HL-60 (cell line): Measurements from ENCODE around the gene PRR33.

ENCODE experiments used
- DNase-seq, 2 experiments: peaks; one replicate each; pipeline ENCODE4 v3.0.0-alpha.2; 2010 to 2020; ENCODE audit warnings: low read depth in 1 of 2, low spot score in 1 of 2
- H3K27ac ChIP-seq: fragments of 250-450 bp; sonication (Bioruptor Pico); replicated peaks from 2 replicates; pipeline ENCODE4 v1.5.1; 2020; ENCODE audit warnings: mild to moderate bottlenecking, moderate library complexity
- H3K27me3 ChIP-seq: fragments of 250-450 bp; sonication (Bioruptor Pico); 2 replicates; pipeline ENCODE4 v1.5.1; 2021; ENCODE audit warnings: mild to moderate bottlenecking, moderate library complexity; ENCODE audit not compliant: insufficient read depth, poor library complexity, severe bottlenecking
- H3K4me3 ChIP-seq: replicated peaks from 2 replicates; pipeline ENCODE4 v1.5.1; 2011; ENCODE audit warnings: mild to moderate bottlenecking, control low read depth, low read length; ENCODE audit not compliant: insufficient read depth
- GABPA ChIP-seq: IDR thresholded peaks from 2 replicates; pipeline ENCODE4 v1.6.1; 2012; ENCODE audit warnings: low read depth
- POLR2AphosphoS5 ChIP-seq: IDR thresholded peaks from 2 replicates; pipeline ENCODE4 v1.6.1; 2012; ENCODE audit warnings: low read depth
- REST ChIP-seq: IDR thresholded peaks from 2 replicates; pipeline ENCODE4 v1.6.1; 2012; ENCODE audit warnings: low read depth; ENCODE audit not compliant: insufficient replicate concordance
- SPI1 ChIP-seq: IDR thresholded peaks from 2 replicates; pipeline ENCODE4 v1.6.1; 2012; ENCODE audit warnings: low read depth, mild to moderate bottlenecking, borderline replicate concordance
- TF ChIP-seq, protein P1 (sequence below): IDR thresholded peaks from one replicate; pipeline ENCODE4 v1.5.1; 2011; ENCODE audit warnings: low read length, control low read depth, inconsistent platforms; ENCODE audit not compliant: insufficient read depth

The PRR33 gene

DNA sequence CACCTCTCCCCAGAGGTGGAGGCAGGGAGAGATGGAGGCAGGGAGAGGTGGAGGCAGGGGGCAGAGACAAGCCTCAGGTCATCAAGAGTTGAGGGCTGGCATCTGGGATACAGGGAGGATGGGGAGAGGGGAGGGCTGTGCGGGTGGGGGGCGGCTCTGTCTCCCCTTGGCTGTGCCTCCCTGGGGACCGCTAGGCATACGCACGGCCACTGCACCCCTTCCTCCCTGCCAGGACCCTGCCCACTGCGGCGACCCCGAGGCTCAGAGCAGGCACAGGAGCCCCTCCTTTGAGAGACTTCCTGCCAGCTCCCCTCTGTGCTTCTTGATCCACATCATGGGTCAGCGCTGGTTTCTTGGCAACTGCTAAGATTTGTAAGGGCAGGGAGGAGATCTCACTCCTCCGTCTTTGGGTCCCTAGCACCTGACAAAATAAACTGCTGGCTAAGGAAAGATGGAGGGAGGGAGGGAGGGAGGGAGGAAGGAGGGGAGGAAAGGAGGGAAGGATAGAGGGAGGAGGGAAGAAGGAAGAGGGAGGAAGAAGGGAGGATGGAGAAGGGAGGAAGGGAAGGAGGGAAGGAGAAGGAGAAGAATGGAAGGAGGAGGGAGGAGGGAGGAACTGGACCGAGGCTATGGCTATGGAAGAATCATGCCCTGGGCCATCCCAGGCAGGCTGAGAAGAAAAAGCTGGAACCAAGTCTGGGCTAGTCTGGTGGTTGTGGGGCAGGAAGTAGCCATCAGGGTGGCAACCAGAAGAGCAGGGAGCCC, 18.5 kb downstream of the PRR33 start:
- TF ChIP-seq, protein P1, sequence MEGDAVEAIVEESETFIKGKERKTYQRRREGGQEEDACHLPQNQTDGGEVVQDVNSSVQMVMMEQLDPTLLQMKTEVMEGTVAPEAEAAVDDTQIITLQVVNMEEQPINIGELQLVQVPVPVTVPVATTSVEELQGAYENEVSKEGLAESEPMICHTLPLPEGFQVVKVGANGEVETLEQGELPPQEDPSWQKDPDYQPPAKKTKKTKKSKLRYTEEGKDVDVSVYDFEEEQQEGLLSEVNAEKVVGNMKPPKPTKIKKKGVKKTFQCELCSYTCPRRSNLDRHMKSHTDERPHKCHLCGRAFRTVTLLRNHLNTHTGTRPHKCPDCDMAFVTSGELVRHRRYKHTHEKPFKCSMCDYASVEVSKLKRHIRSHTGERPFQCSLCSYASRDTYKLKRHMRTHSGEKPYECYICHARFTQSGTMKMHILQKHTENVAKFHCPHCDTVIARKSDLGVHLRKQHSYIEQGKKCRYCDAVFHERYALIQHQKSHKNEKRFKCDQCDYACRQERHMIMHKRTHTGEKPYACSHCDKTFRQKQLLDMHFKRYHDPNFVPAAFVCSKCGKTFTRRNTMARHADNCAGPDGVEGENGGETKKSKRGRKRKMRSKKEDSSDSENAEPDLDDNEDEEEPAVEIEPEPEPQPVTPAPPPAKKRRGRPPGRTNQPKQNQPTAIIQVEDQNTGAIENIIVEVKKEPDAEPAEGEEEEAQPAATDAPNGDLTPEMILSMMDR, result no peak
- TF ChIP-seq GABPA (no peak), REST (no peak), POLR2AphosphoS5 (no peak), SPI1 (no peak)
- H3K4me3 ChIP-seq, result no peak overlapping the region
- no peaks in the 10 kb centered on the region for H3K27me3 ChIP-seq
- H3K27ac ChIP-seq, result no peak overlapping the region
- no peak for DNase-seq

GRCh38 chr11:1872267-1872985, 19.3 kb downstream of the PRR33 start:
- no peak for TF ChIP-seq POLR2AphosphoS5
- no peak for TF ChIP-seq GABPA
- TF ChIP-seq REST, result no peak
- no peak for TF ChIP-seq SPI1
- TF ChIP-seq, protein P1, result no peak
- Histone ChIP-seq H3K4me3 (no peak overlapping the region), H3K27me3 (no peaks in the 10 kb centered on the region), H3K27ac (no peak overlapping the region)
- DNase-seq, result no peak

GRCh38 chr11:1871531-1871930, 20.2 kb downstream of the PRR33 start:
- no peak for DNase-seq
- H3K27me3 ChIP-seq, result no peaks in the 10 kb centered on the region
- TF ChIP-seq GABPA (no peak), REST (no peak), POLR2AphosphoS5 (no peak), SPI1 (no peak)
- TF ChIP-seq, protein P1, result no peak
- no peak overlapping the region for H3K27ac ChIP-seq
- no peak overlapping the region for H3K4me3 ChIP-seq
